ENCODE measurements around the gene LUC7L.

DNA sequence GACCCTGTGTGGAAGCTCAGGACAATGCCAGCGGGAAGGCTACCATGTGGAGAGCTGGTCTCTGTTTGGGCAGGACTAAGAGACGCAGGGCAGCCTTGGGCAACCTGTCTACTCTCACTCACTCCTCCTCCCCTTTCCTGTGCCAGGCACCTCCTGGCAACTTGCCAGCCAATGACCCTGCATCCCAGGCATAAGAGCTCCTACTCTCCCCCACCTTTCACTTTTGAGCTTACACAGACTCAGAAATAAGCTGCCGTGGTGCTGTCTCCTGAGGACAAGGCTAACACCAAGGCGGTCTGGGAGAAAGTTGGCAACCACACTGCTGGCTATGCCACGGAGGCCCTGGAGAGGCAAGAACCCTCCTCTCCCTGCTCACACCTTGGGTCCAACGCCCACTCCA lies 60.8 kb downstream of the LUC7L start:
- no peak for TF ChIP-seq EP300 (IDR thresholded peaks at IDR 0.05)
- TF ChIP-seq, protein P1, sequence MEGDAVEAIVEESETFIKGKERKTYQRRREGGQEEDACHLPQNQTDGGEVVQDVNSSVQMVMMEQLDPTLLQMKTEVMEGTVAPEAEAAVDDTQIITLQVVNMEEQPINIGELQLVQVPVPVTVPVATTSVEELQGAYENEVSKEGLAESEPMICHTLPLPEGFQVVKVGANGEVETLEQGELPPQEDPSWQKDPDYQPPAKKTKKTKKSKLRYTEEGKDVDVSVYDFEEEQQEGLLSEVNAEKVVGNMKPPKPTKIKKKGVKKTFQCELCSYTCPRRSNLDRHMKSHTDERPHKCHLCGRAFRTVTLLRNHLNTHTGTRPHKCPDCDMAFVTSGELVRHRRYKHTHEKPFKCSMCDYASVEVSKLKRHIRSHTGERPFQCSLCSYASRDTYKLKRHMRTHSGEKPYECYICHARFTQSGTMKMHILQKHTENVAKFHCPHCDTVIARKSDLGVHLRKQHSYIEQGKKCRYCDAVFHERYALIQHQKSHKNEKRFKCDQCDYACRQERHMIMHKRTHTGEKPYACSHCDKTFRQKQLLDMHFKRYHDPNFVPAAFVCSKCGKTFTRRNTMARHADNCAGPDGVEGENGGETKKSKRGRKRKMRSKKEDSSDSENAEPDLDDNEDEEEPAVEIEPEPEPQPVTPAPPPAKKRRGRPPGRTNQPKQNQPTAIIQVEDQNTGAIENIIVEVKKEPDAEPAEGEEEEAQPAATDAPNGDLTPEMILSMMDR (IDR thresholded peaks at IDR 0.05): no peak

Measured in ovary (tissue), 3 donors.